ENCODE measurements around the gene BCAR1. TPM values are rescaled to one million over a fixed set of nuclear protein-coding genes. Genes with fewer than 3 reads are reported as not detected.
"Not testable (repeated sequence)": the region's sequence is repeated elsewhere in the genome, so short reads cannot be mapped to it uniquely, and the experiment has no call there.

Gene BCAR1
- total RNA-seq, 1 donor from 2014 or later: 182 TPM

GRCh38 chr16:75271441-75272096 is 20.1 kb upstream of the BCAR1 start:
- Mint-ChIP-seq H3K4me3 (ENCODE audit: unreplicated experiment) (no peak overlapping the region), H3K4me1 (ENCODE audit: unreplicated experiment) (peaks cover 9% of the 10 kb centered on the region), H3K9me3 (ENCODE audit: unreplicated experiment) (no peaks in the 10 kb centered on the region), H3K27me3 (ENCODE audit: unreplicated experiment) (peaks cover 4% of the 10 kb centered on the region), H3K27ac (ENCODE audit: unreplicated experiment) (no peak overlapping the region), H3K36me3 (ENCODE audit: low read depth, unreplicated experiment) (no peaks in the 10 kb centered on the region)
- DNase-seq (ENCODE audit: low spot score): no peak
- TF ChIP-seq CTCF (IDR thresholded peaks at IDR 0.05; ENCODE audit: unreplicated experiment): no peak

GRCh38 chr16:75269358-75269757 is 17.9 kb upstream of the BCAR1 start:
- H3K27me3 Mint-ChIP-seq (ENCODE audit: unreplicated experiment); H3K27ac Mint-ChIP-seq (ENCODE audit: unreplicated experiment); H3K9me3 Mint-ChIP-seq (ENCODE audit: unreplicated experiment); H3K36me3 Mint-ChIP-seq (ENCODE audit: low read depth, unreplicated experiment); DNase-seq (ENCODE audit: low spot score): not testable (repeated sequence)
- H3K4me3 Mint-ChIP-seq (ENCODE audit: unreplicated experiment): peak overlapping the region; percentile 3
- peaks cover 12% of the 10 kb centered on the region for H3K4me1 Mint-ChIP-seq (ENCODE audit: unreplicated experiment)

- Mint-ChIP-seq H3K4me1 (ENCODE audit: unreplicated experiment) (peaks cover 27% of the 10 kb centered on the region), H3K27ac (ENCODE audit: unreplicated experiment) (no peak overlapping the region), H3K9me3 (ENCODE audit: unreplicated experiment) (no peaks in the 10 kb centered on the region), H3K27me3 (ENCODE audit: unreplicated experiment) (peaks cover 12% of the 10 kb centered on the region), H3K36me3 (ENCODE audit: low read depth, unreplicated experiment) (peaks cover 11% of the 10 kb centered on the region), H3K4me3 (ENCODE audit: unreplicated experiment) (no peak overlapping the region)
- no peak for DNase-seq (ENCODE audit: low spot score)
- TF ChIP-seq CTCF (IDR thresholded peaks at IDR 0.05; ENCODE audit: unreplicated experiment): no peak
Observed at GRCh38 chr16:75267631-75268264, 16.3 kb upstream of the BCAR1 start.

- Mint-ChIP-seq H3K27ac (ENCODE audit: unreplicated experiment) (peak overlapping the region; percentile 96), H3K9me3 (ENCODE audit: unreplicated experiment) (no peaks in the 10 kb centered on the region), H3K27me3 (ENCODE audit: unreplicated experiment) (peaks cover 17% of the 10 kb centered on the region), H3K4me3 (ENCODE audit: unreplicated experiment) (peak overlapping the region; percentile 92), H3K4me1 (ENCODE audit: unreplicated experiment) (peaks cover 35% of the 10 kb centered on the region), H3K36me3 (ENCODE audit: low read depth, unreplicated experiment) (peaks cover 11% of the 10 kb centered on the region)
- TF ChIP-seq CTCF (IDR thresholded peaks at IDR 0.05; ENCODE audit: unreplicated experiment): no peak
- DNase-seq (ENCODE audit: low spot score): no peak
Observed at GRCh38 chr16:75266738-75267630, 15.6 kb upstream of the BCAR1 start.

GRCh38 chr16:75265911-75266701 is 14.7 kb upstream of the BCAR1 start:
- TF ChIP-seq CTCF (IDR thresholded peaks at IDR 0.05; ENCODE audit: unreplicated experiment): no peak
- H3K4me3 Mint-ChIP-seq (ENCODE audit: unreplicated experiment): peak overlapping the region; percentile 92
- H3K27ac Mint-ChIP-seq (ENCODE audit: unreplicated experiment): peak overlapping the region; percentile 96
- DNase-seq (ENCODE audit: low spot score): peak; percentile 93
- no peaks in the 10 kb centered on the region for H3K9me3 Mint-ChIP-seq (ENCODE audit: unreplicated experiment)
- peaks cover 41% of the 10 kb centered on the region for H3K4me1 Mint-ChIP-seq (ENCODE audit: unreplicated experiment)
- peaks cover 20% of the 10 kb centered on the region for H3K27me3 Mint-ChIP-seq (ENCODE audit: unreplicated experiment)
- peaks cover 11% of the 10 kb centered on the region for H3K36me3 Mint-ChIP-seq (ENCODE audit: low read depth, unreplicated experiment)

Measured in endothelial cell (in vitro differentiated cells).